Trophoblast cell (in vitro differentiated cells and primary cell): ENCODE measurements around the gene TEAD1.
A peak's percentile ranks its signal among the peaks of the same experiment; 100 is the strongest.

ENCODE experiments used
- DNase-seq, 2 donors: peaks; one replicate each; pipeline ENCODE4 v3.0.0-alpha.2; 2016
- H2AFZ ChIP-seq: 2 replicates; pipeline ENCODE4 v1.6.1; 2013; ENCODE audit warnings: low read length, moderate library complexity, mild to moderate bottlenecking; ENCODE audit not compliant: insufficient read depth, poor library complexity
- H2AK5ac ChIP-seq: 2 replicates; pipeline ENCODE4 v1.6.1; 2013; ENCODE audit warnings: mild to moderate bottlenecking, low read length
- H2BK120ac ChIP-seq: 2 replicates; pipeline ENCODE4 v1.6.1; 2013; ENCODE audit warnings: low read length, mild to moderate bottlenecking, moderate library complexity; ENCODE audit not compliant: insufficient read depth, poor library complexity
- H2BK12ac ChIP-seq: 2 replicates; pipeline ENCODE4 v1.6.1; 2013; ENCODE audit warnings: mild to moderate bottlenecking, low read length, moderate library complexity
- H2BK5ac ChIP-seq: 2 replicates; pipeline ENCODE4 v1.6.1; 2013; ENCODE audit warnings: low read length, low read depth, moderate library complexity, mild to moderate bottlenecking; ENCODE audit not compliant: poor library complexity
- H3K14ac ChIP-seq: 2 replicates; pipeline ENCODE4 v1.6.1; 2013; ENCODE audit warnings: mild to moderate bottlenecking, low read length
- H3K18ac ChIP-seq: 2 replicates; pipeline ENCODE4 v1.6.1; 2013; ENCODE audit warnings: mild to moderate bottlenecking, low read length
- H3K23ac ChIP-seq: 2 replicates; pipeline ENCODE4 v1.6.1; 2013; ENCODE audit warnings: low read length
- H3K27ac ChIP-seq: 2 replicates; pipeline ENCODE4 v1.5.1; 2013; ENCODE audit warnings: low read depth, mild to moderate bottlenecking, inconsistent platforms, low read length, moderate library complexity
- H3K27me3 ChIP-seq: 2 replicates; pipeline ENCODE4 v1.6.1; 2013; ENCODE audit warnings: inconsistent platforms, mild to moderate bottlenecking, low read length, moderate library complexity; ENCODE audit not compliant: insufficient read depth
- H3K36me3 ChIP-seq, 2 experiments: 1 replicate in 1 of 2; 2 replicates in 1 of 2; pipeline ENCODE4 v1.6.1; 2013; ENCODE audit warnings: low read length in 2 of 2, mild to moderate bottlenecking in 2 of 2, moderate library complexity in 1 of 2; ENCODE audit not compliant: insufficient read depth in 2 of 2, control insufficient read depth in 1 of 2
- H3K4ac ChIP-seq: 2 replicates; pipeline ENCODE4 v1.6.1; 2013; ENCODE audit warnings: low read depth, mild to moderate bottlenecking, low read length, moderate library complexity
- H3K4me1 ChIP-seq, 2 experiments: 1 replicate in 1 of 2; 2 replicates in 1 of 2; pipeline ENCODE4 v1.6.1; 2013; ENCODE audit warnings: low read length in 2 of 2, mild to moderate bottlenecking in 2 of 2, moderate library complexity in 1 of 2; ENCODE audit not compliant: insufficient read depth in 2 of 2, control insufficient read depth in 1 of 2
- H3K4me2 ChIP-seq: 2 replicates; pipeline ENCODE4 v1.6.1; 2013; ENCODE audit warnings: inconsistent platforms, mild to moderate bottlenecking, low read length, moderate library complexity
- H3K4me3 ChIP-seq: 2 replicates; pipeline ENCODE4 v1.5.1; 2013; ENCODE audit warnings: mild to moderate bottlenecking, low read depth, low read length, inconsistent platforms
- H3K79me1 ChIP-seq: one replicate; pipeline ENCODE4 v1.6.1; 2013; ENCODE audit warnings: low read length
- H3K79me2 ChIP-seq: 2 replicates; pipeline ENCODE4 v1.6.1; 2013; ENCODE audit warnings: low read length, mild to moderate bottlenecking; ENCODE audit not compliant: control insufficient read depth, insufficient read depth, poor library complexity
- H3K9ac ChIP-seq: 2 replicates; pipeline ENCODE4 v1.6.1; 2013; ENCODE audit warnings: mild to moderate bottlenecking, low read length
- H3K9me3 ChIP-seq: 2 replicates; pipeline ENCODE4 v1.6.1; 2013; ENCODE audit warnings: low read depth, mild to moderate bottlenecking, control low read depth, inconsistent platforms, low read length; ENCODE audit not compliant: insufficient read depth
- H4K12ac ChIP-seq: 2 replicates; pipeline ENCODE4 v1.6.1; 2013; ENCODE audit warnings: low read depth, mild to moderate bottlenecking, low read length, moderate library complexity
- H4K8ac ChIP-seq: 2 replicates; pipeline ENCODE4 v1.6.1; 2013; ENCODE audit warnings: low read depth, mild to moderate bottlenecking, low read length, moderate library complexity
- H4K91ac ChIP-seq: one replicate; pipeline ENCODE4 v1.6.1; 2013; ENCODE audit warnings: low read depth, mild to moderate bottlenecking, low read length, moderate library complexity
- WGBS: extraction: QIAGEN DNeasy Blood & Tissue Kit; methylation state at CpG from one replicate; pipeline ENCODE4 v1.1.7; 2013; ENCODE audit warnings: missing lambda C conversion rate; ENCODE audit not compliant: insufficient read length, insufficient coverage; ENCODE audit errors: extremely low coverage; 5-methylcytosine and 5-hydroxymethylcytosine counted together

The TEAD1 gene

GRCh38 chr11:12733091-12733490, 58.9 kb downstream of the TEAD1 start:
- no CpG with 5 or more reads among the region's 2 CpGs for WGBS
- Histone ChIP-seq H2AK5ac (no peak overlapping the region), H3K9me3 (no peaks in the 10 kb centered on the region), H2BK120ac (no peak overlapping the region), H3K79me1 (no peaks in the 10 kb centered on the region), H3K79me2 (peaks cover 27% of the 10 kb centered on the region), H3K27me3 (no peaks in the 10 kb centered on the region), H4K12ac (no peak overlapping the region), H2AFZ (no peak overlapping the region), H3K9ac (no peak overlapping the region), H4K8ac (no peak overlapping the region), H4K91ac (no peak overlapping the region), H3K4me2 (no peak overlapping the region), H2BK12ac (no peak overlapping the region), H2BK5ac (no peak overlapping the region), H3K4ac (peak overlapping the region; percentile 32), H3K4me1 (peaks cover 13 to 23% of the 10 kb centered on the region in 2 experiments), H3K18ac (no peak overlapping the region), H3K23ac (no peak overlapping the region), H3K27ac (no peak overlapping the region), H3K4me3 (no peak overlapping the region), H3K36me3 (peaks cover 0 to 2% of the 10 kb centered on the region in 2 experiments), H3K14ac (no peak overlapping the region)
- DNase-seq = peak; percentile 55 to 70

GRCh38 chr11:12734625-12735024, 60.4 kb downstream of the TEAD1 start:
- no peak overlapping the region for H2AK5ac ChIP-seq
- H2BK120ac ChIP-seq = no peak overlapping the region
- no peak overlapping the region for H3K27ac ChIP-seq
- H2BK5ac ChIP-seq = no peak overlapping the region
- no CpG with 5 or more reads among the region's 4 CpGs for WGBS
- peaks cover 9 to 16% of the 10 kb centered on the region in 2 experiments for H3K4me1 ChIP-seq
- H3K27me3 ChIP-seq = no peaks in the 10 kb centered on the region
- no peak overlapping the region for H3K9ac ChIP-seq
- no peak overlapping the region for H4K8ac ChIP-seq
- no peak overlapping the region for H3K4me3 ChIP-seq
- H3K36me3 ChIP-seq = peaks cover 0 to 2% of the 10 kb centered on the region in 2 experiments
- no peak overlapping the region for H2AFZ ChIP-seq
- H3K4ac ChIP-seq = peak overlapping the region; percentile 61
- H3K4me2 ChIP-seq = no peak overlapping the region
- no peak overlapping the region for H4K91ac ChIP-seq
- H3K23ac ChIP-seq = no peak overlapping the region
- H4K12ac ChIP-seq = no peak overlapping the region
- H3K18ac ChIP-seq = no peak overlapping the region
- H3K14ac ChIP-seq = no peak overlapping the region
- H3K79me1 ChIP-seq = no peaks in the 10 kb centered on the region
- H2BK12ac ChIP-seq = no peak overlapping the region
- peaks cover 24% of the 10 kb centered on the region for H3K79me2 ChIP-seq
- H3K9me3 ChIP-seq = no peaks in the 10 kb centered on the region
- peak in 1 of 2 donors; percentile 53 for DNase-seq

GRCh38 chr11:12735262-12735661, 61.0 kb downstream of the TEAD1 start:
- H3K9ac ChIP-seq = no peak overlapping the region

GRCh38 chr11:12737024-12737423, 62.8 kb downstream of the TEAD1 start:
- Histone ChIP-seq H3K4ac (peak overlapping the region; percentile 81), H3K9ac (no peak overlapping the region), H3K79me2 (peaks cover 27% of the 10 kb centered on the region), H3K14ac (no peak overlapping the region), H2AK5ac (no peak overlapping the region), H3K4me2 (no peak overlapping the region), H2BK12ac (no peak overlapping the region), H2BK5ac (no peak overlapping the region), H3K79me1 (no peaks in the 10 kb centered on the region), H2BK120ac (no peak overlapping the region), H3K36me3 (peaks cover 0 to 4% of the 10 kb centered on the region in 2 experiments), H4K8ac (no peak overlapping the region), H3K4me1 (peaks cover 7 to 12% of the 10 kb centered on the region in 2 experiments), H3K23ac (no peak overlapping the region), H3K27me3 (no peaks in the 10 kb centered on the region), H3K18ac (no peak overlapping the region), H4K91ac (no peak overlapping the region), H3K9me3 (no peaks in the 10 kb centered on the region), H4K12ac (no peak overlapping the region), H3K27ac (no peak overlapping the region), H3K4me3 (no peak overlapping the region), H2AFZ (no peak overlapping the region)
- no peak for DNase-seq
- WGBS = no CpG with 5 or more reads among the region's 2 CpGs

More at GRCh38 chr11:12735262-12735661, 61.0 kb downstream of the TEAD1 start:
- H3K4me1 ChIP-seq = peaks cover 7 to 14% of the 10 kb centered on the region in 2 experiments
- H4K91ac ChIP-seq = no peak overlapping the region
- H3K14ac ChIP-seq = no peak overlapping the region
- no peak overlapping the region for H2AFZ ChIP-seq
- H2BK5ac ChIP-seq = no peak overlapping the region
- no peak overlapping the region for H2BK12ac ChIP-seq
- H3K4me3 ChIP-seq = no peak overlapping the region
- no peak for DNase-seq
- peaks cover 23% of the 10 kb centered on the region for H3K79me2 ChIP-seq
- no peak overlapping the region for H3K23ac ChIP-seq
- no peak overlapping the region for H4K8ac ChIP-seq
- H3K27ac ChIP-seq = no peak overlapping the region
- no peak overlapping the region for H4K12ac ChIP-seq
- peak overlapping the region; percentile 88 for H3K4ac ChIP-seq
- no peaks in the 10 kb centered on the region for H3K79me1 ChIP-seq
- no CpG with 5 or more reads among the region's 7 CpGs for WGBS
- H3K4me2 ChIP-seq = no peak overlapping the region
- no peak overlapping the region for H3K18ac ChIP-seq
- no peak overlapping the region for H2BK120ac ChIP-seq
- no peaks in the 10 kb centered on the region for H3K9me3 ChIP-seq
- peaks cover 0 to 2% of the 10 kb centered on the region in 2 experiments for H3K36me3 ChIP-seq
- H3K27me3 ChIP-seq = no peaks in the 10 kb centered on the region
- no peak overlapping the region for H2AK5ac ChIP-seq
